Epithelial cell of esophagus (primary cell): ENCODE results near the gene SLBP.

Experiments used
- DNase-seq: peaks from one replicate; pipeline ENCODE4 v3.0.0; 2010; ENCODE audit warnings: low read depth
- H3K4me3 ChIP-seq: 2 replicates; pipeline ENCODE4 v1.5.1; 2011; ENCODE audit warnings: mild to moderate bottlenecking, low read length, control low read depth
- CTCF ChIP-seq: IDR thresholded peaks from 2 replicates; pipeline ENCODE4 v1.5.1; 2011; ENCODE audit warnings: low read depth, mild to moderate bottlenecking, low read length, control low read depth, inconsistent platforms; ENCODE audit not compliant: insufficient read depth; ENCODE audit errors: missing control alignments

The SLBP gene

DNA sequence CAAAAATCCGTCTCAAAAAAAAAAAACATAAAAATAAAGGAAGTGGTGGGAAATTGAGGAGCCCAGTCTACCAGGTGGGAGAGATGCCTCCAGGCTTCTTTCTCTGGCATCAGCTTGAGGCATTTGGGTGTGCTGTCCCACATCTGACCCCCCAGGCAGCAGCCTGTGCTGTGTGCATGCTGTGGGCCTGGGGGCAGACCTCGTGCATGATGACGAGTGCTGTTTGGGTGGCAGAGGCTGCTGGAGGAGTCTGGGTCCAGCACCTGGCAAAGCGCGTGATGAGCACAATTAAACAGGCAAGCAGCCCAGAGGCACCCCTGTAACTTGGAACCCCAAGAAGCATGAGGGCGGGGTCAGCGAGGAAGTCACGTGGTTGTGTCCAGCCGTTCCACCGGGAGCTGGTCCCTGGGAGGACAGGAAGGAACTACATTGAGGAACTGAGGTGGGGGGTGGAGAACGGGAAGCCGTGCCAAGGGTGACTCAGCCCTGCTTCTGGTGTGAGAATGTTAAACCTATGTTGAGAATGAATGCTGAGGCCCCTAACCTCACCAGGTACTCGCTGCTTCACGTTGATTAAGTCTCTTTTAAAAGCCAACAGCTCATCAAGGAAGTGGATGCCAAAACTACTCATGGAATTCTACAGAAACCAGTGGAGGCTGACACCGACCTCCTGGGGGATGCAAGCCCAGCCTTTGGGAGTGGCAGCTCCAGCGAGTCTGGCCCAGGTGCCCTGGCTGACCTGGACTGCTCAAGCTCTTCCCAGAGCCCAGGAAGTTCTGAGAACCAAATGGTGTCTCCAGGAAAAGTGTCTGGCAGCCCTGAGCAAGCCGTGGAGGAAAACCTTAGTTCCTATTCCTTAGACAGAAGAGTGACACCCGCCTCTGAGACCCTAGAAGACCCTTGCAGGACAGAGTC lies 15.3 kb upstream of the SLBP start:
- no peak overlapping the region for H3K4me3 ChIP-seq
- no peak for TF ChIP-seq CTCF
- peak; percentile 93 for DNase-seq

- peak; percentile 86 for DNase-seq
- H3K4me3 ChIP-seq, result no peak overlapping the region
- peak; percentile 99 for TF ChIP-seq CTCF
Observed at GRCh38 chr4:1726146-1726934, 14.2 kb upstream of the SLBP start.

- no peak for TF ChIP-seq CTCF
- no peak for DNase-seq
- no peak overlapping the region for H3K4me3 ChIP-seq
Observed at GRCh38 chr4:1725521-1725920, 13.4 kb upstream of the SLBP start.

GRCh38 chr4:1723131-1723801 lies 11.1 kb upstream of the SLBP start:
- no peak for TF ChIP-seq CTCF
- DNase-seq, result no peak
- H3K4me3 ChIP-seq, result no peak overlapping the region

GRCh38 chr4:1722551-1723118 lies 10.5 kb upstream of the SLBP start:
- peak overlapping the region; percentile 58 for H3K4me3 ChIP-seq
- no peak for TF ChIP-seq CTCF
- no peak for DNase-seq

GRCh38 chr4:1721666-1722550 lies 9.8 kb upstream of the SLBP start:
- H3K4me3 ChIP-seq, result peak overlapping the region; percentile 58
- no peak for DNase-seq
- no peak for TF ChIP-seq CTCF
